Ishikawa (cell line): ENCODE data around the gene OLIG1.

Experiments used
- CEBPB ChIP-seq: IDR thresholded peaks from 2 replicates; pipeline ENCODE4 v1.6.1; 2012
- CREB1 ChIP-seq: IDR thresholded peaks from 2 replicates; pipeline ENCODE4 v1.6.1; 2012; ENCODE audit warnings: low read depth
- EGR1 ChIP-seq: IDR thresholded peaks from 2 replicates; pipeline ENCODE4 v1.6.1; 2012
- EP300 ChIP-seq: IDR thresholded peaks from 2 replicates; pipeline ENCODE4 v1.6.1; 2012; ENCODE audit warnings: borderline replicate concordance
- FOXM1 ChIP-seq: IDR thresholded peaks from 2 replicates; pipeline ENCODE4 v1.6.1; 2012; ENCODE audit warnings: low read depth, borderline replicate concordance
- NFIC ChIP-seq: IDR thresholded peaks from 2 replicates; pipeline ENCODE4 v1.6.1; 2012
- RAD21 ChIP-seq: IDR thresholded peaks from 2 replicates; pipeline ENCODE4 v1.6.1; 2012; ENCODE audit warnings: low read depth
- REST ChIP-seq: IDR thresholded peaks from 2 replicates; pipeline ENCODE4 v1.6.1; 2012; ENCODE audit warnings: low read depth, mild to moderate bottlenecking
- TAF1 ChIP-seq: IDR thresholded peaks from 2 replicates; pipeline ENCODE4 v1.6.1; 2012; ENCODE audit warnings: low read depth, mild to moderate bottlenecking
- TCF12 ChIP-seq: IDR thresholded peaks from 2 replicates; pipeline ENCODE4 v1.6.1; 2012; ENCODE audit warnings: low read depth
- TEAD4 ChIP-seq: IDR thresholded peaks from 2 replicates; pipeline ENCODE4 v1.6.1; 2012
- YY1 ChIP-seq: IDR thresholded peaks from 2 replicates; pipeline ENCODE4 v1.6.1; 2012; ENCODE audit warnings: low read depth
- ZBTB7A ChIP-seq: IDR thresholded peaks from 2 replicates; pipeline ENCODE4 v1.6.1; 2012; ENCODE audit warnings: low read depth
- TF ChIP-seq, protein P1 (sequence below): IDR thresholded peaks from 2 replicates; pipeline ENCODE4 v1.6.1; 2012
- TF ChIP-seq, protein P2 (sequence below): IDR thresholded peaks from 2 replicates; pipeline ENCODE4 v1.6.1; 2012

OLIG1 gene

GRCh38 chr21:33110340-33110715 lies 40.4 kb downstream of the OLIG1 start:
- TF ChIP-seq, protein P1, sequence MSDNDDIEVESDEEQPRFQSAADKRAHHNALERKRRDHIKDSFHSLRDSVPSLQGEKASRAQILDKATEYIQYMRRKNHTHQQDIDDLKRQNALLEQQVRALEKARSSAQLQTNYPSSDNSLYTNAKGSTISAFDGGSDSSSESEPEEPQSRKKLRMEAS: no peak
- TF ChIP-seq ZBTB7A (no peak), CREB1 (no peak), REST (no peak), TCF12 (no peak), TEAD4 (no peak), CEBPB (no peak), FOXM1 (no peak), YY1 (no peak), NFIC (no peak), TAF1 (no peak), RAD21 (no peak), EGR1 (no peak), EP300 (no peak)
- TF ChIP-seq, protein P2, sequence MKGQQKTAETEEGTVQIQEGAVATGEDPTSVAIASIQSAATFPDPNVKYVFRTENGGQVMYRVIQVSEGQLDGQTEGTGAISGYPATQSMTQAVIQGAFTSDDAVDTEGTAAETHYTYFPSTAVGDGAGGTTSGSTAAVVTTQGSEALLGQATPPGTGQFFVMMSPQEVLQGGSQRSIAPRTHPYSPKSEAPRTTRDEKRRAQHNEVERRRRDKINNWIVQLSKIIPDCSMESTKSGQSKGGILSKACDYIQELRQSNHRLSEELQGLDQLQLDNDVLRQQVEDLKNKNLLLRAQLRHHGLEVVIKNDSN: no peak

DNA sequence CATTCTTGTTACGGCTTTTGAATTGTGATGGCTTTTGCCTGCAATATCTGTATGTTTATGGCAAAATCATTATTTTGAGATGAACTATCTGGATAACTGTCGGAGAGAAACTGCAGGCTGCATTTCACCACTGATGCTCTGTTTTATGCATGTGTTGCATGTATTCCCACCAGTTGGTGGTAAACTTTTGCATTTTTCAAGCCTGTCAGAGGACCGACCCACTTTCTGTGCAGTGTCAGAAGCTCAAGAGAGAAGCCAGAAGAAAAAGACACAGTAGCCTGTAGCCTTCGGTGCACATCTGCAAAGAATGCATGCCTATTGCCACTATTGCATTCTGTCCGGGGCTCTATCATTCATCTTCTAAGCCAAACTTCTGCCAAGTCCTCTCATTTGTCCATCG lies 41.6 kb downstream of the OLIG1 start:
- TF ChIP-seq REST: no peak
- TF ChIP-seq RAD21: no peak
- TF ChIP-seq TAF1: no peak
- TF ChIP-seq CREB1: no peak
- no peak for TF ChIP-seq TEAD4
- no peak for TF ChIP-seq NFIC
- no peak for TF ChIP-seq EP300
- TF ChIP-seq, protein P1: no peak
- no peak for TF ChIP-seq FOXM1
- TF ChIP-seq ZBTB7A: no peak

GRCh38 chr21:33112151-33112550 lies 42.2 kb downstream of the OLIG1 start:
- TF ChIP-seq TAF1: no peak
- TF ChIP-seq, protein P1: no peak
- TF ChIP-seq CEBPB: no peak
- no peak for TF ChIP-seq ZBTB7A
- no peak for TF ChIP-seq FOXM1
- no peak for TF ChIP-seq EP300
- no peak for TF ChIP-seq CREB1
- TF ChIP-seq TEAD4: no peak
- TF ChIP-seq, protein P2: no peak
- no peak for TF ChIP-seq RAD21

- TF ChIP-seq FOXM1 (no peak), NFIC (no peak), TEAD4 (no peak), YY1 (no peak), ZBTB7A (no peak), EP300 (no peak), EGR1 (no peak), REST (no peak), CREB1 (no peak), TAF1 (no peak), RAD21 (no peak), CEBPB (no peak), TCF12 (no peak)
- TF ChIP-seq, protein P2: no peak
- TF ChIP-seq, protein P1: no peak
Measured at GRCh38 chr21:33112681-33113080, 42.7 kb downstream of the OLIG1 start.
